Activated CD4-positive, CD25-positive, alpha-beta regulatory T cell treated with anti-CD3 and anti-CD28 coated beads, Interleukin-2, amount 50 U/mL, for 24 hours (primary cell): Measurements from ENCODE around the gene ABCB8.
A peak's percentile ranks its signal among the peaks of the same experiment; 100 is the strongest.
"Not testable (repeated sequence)": the region's sequence is repeated elsewhere in the genome, so short reads cannot be mapped to it uniquely, and the experiment has no call there.

Source experiments
- ATAC-seq, 2 donors: fragments of 150-1000 bp; cut with Tn5 transposase; one replicate each; pipeline ENCODE4 v1.10.0; 2021; ENCODE audit warnings: mild to moderate bottlenecking in 1 of 2, moderate library complexity in 1 of 2

The ABCB8 gene

GRCh38 chr7:151038951-151039849 lies 10.9 kb downstream of the ABCB8 start:
- ATAC-seq, result peak; percentile 94 to 96

DNA sequence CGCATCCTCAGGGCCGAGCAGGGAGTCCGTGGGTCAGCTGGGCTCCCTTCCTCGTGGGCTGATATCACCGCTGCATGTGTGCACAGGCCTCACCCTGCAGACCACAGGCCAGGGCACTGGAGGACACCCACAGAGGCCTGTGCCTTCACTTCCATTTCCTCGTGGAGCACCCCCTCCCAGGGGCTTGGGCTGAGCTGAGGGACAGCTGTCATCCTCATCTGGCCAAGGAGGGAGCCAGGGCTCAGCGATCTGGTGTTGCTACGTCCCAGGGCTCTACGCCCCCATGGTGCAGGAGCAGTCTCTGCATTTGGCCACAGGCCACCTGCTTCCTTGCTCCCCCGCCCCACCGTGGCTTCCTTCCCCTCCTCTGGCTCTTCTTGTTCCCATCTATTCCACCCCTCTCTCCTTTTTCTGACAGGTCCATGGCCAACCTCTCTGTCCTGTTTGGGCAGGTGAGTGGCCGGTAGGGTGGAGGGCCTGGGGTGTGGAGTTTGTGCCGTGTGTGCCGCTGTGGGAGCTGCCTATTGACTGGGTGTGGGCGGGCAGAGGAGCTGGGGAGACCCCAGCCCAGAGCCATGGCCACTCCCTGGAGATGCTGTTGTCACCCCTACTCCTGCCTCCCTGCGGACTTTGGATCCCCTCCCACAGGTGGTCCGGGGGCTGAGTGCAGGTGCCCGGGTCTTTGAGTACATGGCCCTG lies 11.7 kb downstream of the ABCB8 start:
- ATAC-seq, result no peak

- no peak for ATAC-seq
Observed at GRCh38 chr7:151040616-151041375, 12.5 kb downstream of the ABCB8 start.

DNA sequence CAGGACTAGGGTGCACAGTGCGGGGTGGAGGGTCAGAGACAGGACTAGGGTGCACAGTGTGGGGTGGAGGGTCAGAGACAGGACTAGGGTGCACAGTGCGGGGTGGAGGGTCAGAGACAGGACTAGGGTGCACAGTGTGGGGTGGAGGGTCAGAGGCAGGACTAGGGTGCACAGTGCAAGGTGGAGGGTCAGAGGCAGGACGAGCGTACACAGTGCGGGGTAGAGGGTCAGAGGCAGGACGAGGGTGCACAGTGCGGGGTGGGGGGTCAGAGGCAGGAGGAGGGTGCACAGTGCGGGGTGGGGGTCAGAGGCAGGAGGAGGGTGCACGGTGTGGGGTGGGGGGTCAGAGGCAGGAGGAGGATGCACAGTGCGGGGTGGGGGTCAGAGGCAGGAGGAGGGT lies 15.2 kb downstream of the ABCB8 start:
- not testable (repeated sequence) for ATAC-seq

GRCh38 chr7:151043959-151044358 lies 15.7 kb downstream of the ABCB8 start:
- ATAC-seq, result no peak

DNA sequence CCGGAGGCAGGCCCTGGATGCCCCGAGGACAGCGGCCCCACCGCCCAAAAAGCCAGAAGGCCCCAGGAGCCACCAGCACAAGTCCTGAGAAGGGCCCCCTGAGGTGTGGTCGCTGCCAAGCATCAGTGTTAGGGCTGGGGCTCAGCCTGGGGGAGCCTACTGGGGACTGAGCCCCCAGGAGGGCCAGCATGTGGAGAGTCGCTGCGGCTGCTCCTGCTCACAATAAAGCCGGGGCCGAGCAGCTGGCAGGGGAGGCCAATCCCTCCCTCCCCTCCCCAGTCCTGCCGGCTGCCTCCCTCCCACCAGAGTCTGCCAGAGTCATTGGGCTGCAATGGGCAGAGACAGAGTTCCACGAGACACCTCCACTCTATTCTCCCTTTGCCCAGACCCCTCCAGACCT lies 17.0 kb downstream of the ABCB8 start:
- no peak for ATAC-seq

DNA sequence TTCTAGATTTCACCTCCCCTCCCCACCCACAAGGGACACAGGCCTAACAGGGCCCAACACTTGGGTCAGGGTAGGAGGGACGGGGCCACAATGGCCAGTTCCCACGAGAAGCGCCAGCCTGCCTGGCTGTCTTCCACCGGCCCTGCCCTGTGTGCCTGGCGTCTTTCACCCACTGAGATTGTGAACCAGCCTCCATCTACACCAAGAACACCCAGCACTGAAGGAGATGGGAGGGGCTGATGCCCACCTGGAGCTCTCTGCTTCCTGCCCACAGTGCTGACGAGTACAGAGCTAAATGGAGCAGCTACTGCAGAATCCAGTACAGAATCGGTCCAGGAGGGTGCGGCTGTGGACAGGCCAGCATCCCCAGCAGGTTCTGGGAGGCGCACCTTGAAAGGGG lies 17.7 kb downstream of the ABCB8 start:
- no peak for ATAC-seq

GRCh38 chr7:151046603-151047573 lies 18.6 kb downstream of the ABCB8 start:
- no peak for ATAC-seq

DNA sequence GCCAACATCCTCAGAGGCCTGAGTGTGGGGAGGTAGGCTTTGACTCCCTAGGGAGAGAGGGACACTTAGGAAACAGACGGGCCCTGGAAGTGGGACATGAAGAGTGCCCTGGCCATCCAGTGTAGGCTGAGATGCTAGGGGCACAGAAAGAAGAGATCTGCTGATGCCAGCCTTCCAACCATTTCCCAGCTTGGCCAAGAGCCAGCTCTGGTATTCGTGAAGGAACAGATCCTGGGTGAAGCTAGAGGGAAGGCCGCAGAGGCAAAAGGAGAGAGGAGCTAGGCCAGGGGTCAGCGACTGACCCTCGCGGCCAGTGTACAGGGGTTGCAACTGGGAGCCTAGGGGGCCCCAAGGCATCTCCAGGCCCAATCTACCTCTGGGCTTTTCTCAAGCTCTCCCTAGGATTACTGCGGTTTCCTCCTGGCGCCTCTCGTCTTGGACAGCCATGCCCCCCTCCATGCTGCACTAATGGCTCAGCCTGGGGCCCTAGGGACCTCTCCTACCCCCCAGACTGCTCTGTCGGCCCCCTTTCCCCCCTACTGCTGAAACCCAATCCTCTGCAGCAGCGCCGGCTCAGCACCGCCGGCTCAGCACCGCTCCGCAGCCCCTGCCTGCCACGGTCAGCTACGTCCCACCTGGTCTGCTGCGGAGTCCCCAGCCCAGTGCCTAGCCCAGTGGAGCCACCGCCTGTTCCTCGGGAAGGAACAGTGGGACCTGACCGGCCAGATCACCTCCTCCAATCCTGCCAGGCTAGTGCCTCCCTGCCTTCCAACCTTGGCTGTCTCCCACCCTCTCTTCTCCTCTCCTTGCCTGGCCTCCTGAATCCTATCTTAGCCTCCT lies 19.9 kb downstream of the ABCB8 start, which contains the start of gene ASIC3:
TSS of gene ASIC3 (plus strand) at position 556 of the 840 bp plus-strand sequence. CDS start 355 bp downstream, outside the sequence.
- no peak for ATAC-seq

GRCh38 chr7:151048911-151049463 lies 20.7 kb downstream of the ABCB8 start:
- no peak for ATAC-seq

DNA sequence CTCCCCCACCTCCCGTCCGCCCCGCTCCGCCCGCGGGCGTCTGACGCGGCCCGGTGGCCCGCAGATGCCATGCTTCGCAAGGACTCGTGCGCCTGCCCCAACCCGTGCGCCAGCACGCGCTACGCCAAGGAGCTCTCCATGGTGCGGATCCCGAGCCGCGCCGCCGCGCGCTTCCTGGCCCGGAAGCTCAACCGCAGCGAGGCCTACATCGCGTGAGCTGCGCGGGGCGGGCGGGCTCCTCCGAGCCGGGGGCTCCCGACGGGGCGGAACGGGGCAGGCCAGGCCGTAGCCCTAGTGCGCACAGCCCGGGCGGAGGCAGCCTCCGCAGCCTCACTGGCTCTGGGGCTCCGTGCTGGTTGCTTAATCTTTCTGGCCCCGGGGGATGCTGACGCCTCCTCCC lies 22.9 kb downstream of the ABCB8 start:
- ATAC-seq, result peak; percentile 72 to 73

DNA sequence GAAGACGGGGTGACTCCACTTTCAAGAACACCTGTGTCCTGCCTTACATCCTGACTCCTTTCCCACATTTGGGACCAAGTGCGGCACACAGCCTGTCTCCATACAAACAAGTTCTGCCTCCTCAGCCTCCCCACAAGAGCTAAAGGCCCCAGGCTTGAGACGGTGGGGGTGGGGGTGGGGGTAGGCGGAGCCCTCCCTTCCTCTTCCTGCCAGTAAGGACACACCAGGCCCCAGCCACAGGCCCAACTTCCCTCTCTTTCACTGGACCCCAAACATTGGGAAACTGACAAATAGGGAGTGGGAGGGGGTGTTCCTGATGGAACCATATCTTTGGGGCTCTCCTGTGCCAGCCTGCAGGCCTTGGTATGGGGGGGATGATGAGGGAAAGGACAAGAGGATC lies 24.8 kb downstream of the ABCB8 start:
- ATAC-seq, result no peak

GRCh38 chr7:151053751-151054150 lies 25.5 kb downstream of the ABCB8 start:
- no peak for ATAC-seq

GRCh38 chr7:151056283-151056665 lies 28.0 kb downstream of the ABCB8 start:
- no peak for ATAC-seq

- no peak for ATAC-seq
Observed at GRCh38 chr7:151056666-151057505, 28.6 kb downstream of the ABCB8 start.

DNA sequence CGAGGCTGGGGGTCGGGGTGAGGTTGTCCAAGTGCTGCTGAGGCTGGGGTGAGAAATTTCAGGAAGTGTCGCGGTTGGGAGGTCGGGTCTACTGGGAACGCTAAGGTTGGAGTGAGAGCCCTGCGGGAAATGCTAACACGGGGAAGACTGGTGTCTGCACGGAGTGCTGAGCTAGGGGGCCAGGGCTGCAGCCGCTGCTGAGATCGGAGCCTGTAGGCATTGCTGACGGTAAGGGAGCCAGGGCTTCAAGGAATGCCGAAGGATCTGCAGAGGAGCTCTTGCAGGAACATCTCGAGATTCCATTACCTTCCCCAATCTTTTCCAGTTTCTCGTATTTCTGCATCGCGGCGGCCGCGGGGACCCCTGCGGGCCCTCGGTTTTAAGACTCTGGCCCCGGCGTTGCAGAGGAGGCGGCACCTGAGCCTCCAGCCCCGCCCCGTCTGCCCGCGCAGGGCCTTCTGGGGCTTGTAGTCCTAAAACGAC lies 29.3 kb downstream of the ABCB8 start, which contains the start of gene CDK5:
TSS of gene CDK5 (minus strand) at position 392 of the 483 bp plus-strand sequence. CDS start at position 343, 49 bp downstream.
- peak; percentile 0 to 1 for ATAC-seq

GRCh38 chr7:151057989-151058780 lies 29.9 kb downstream of the ABCB8 start:
- peak; percentile 97 to 98 for ATAC-seq

- ATAC-seq, result no peak
Observed at GRCh38 chr7:151058781-151059366, 30.6 kb downstream of the ABCB8 start.
